Sigmoid colon (tissue), 4 donors: ENCODE results near the gene ARL11.

Experiments
- CTCF ChIP-seq, 4 experiments: fragments of 450-650 bp in 3 of 4; fragments of 200-600 bp in 1 of 4; IDR thresholded peaks; one replicate each; pipeline ENCODE4 v1.5.1; 2016 to 2019; ENCODE audit warnings: antibody characterized with exemption in 4 of 4, mild to moderate bottlenecking in 3 of 4, moderate library complexity in 2 of 4
- EP300 ChIP-seq, 4 donors: sonication (generic); formaldehyde crosslinking; IDR thresholded peaks; one replicate each; pipeline ENCODE4 v1.6.1; 2017; ENCODE audit warnings: antibody characterized with exemption in 4 of 4
- POLR2A ChIP-seq, 2 donors: fragments of 450-650 bp; IDR thresholded peaks; one replicate each; pipeline ENCODE4 v1.6.1; 2016; ENCODE audit warnings: antibody characterized with exemption in 2 of 2, mild to moderate bottlenecking in 2 of 2, moderate library complexity in 2 of 2
- POLR2AphosphoS5 ChIP-seq, 4 donors: sonication (generic); formaldehyde crosslinking; IDR thresholded peaks; one replicate each; pipeline ENCODE4 v1.6.1; 2017; ENCODE audit warnings: antibody characterized with exemption in 4 of 4

DNA sequence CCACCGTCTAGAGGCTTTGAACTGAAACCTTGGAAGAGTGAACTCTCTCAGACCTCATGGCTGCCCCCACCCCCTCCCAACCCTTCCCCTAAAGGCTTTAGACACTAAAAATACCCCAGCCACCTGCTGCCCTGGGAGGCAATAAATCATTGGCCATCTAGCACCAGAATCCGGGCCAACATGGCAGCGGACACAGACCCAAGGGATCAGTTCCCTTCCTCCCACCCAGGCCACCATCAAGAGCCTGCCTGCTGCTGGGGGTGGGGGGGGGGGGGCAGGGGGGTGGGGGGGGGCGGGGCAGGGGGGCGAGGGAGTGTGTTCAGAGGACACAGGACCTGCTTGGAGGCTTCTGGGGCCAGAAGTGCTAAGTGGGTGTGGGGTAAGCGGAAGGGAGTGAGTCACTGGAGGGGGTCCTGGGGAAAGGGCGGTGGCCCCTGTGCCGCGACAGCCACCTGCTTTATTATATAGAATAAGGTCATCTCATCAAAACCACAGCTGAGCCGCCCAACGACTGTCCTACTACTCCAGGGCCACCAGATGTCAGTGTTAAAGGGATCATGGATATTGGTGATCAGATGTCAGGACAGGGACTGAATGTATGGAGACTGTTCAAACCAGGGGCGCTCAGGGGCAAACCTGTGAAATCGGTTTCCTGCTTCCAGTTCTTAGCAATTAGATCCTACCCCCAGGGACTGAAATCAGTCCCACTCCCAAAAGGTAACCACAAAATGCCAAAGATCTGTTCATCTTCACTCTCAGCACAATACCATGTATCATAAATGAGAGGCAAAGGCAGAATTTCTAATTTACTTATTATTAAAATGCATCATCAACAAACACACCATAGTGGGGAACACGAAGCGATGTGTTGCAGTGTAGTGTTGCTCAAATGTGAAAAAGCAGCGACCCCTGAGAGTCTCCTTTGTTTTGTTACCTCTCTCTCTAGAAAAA, 24.3 kb downstream of the ARL11 start:
- TF ChIP-seq CTCF (IDR thresholded peaks at IDR 0.05) (no peak), POLR2A (IDR thresholded peaks at IDR 0.05) (no peak), EP300 (IDR thresholded peaks at IDR 0.05) (no peak), POLR2AphosphoS5 (IDR thresholded peaks at IDR 0.05) (no peak)
